Keratinocyte (primary cell): Measurements from ENCODE around the gene SKAP1. TPM values are rescaled to one million over a fixed set of nuclear protein-coding genes. Genes with fewer than 3 reads are reported as not detected.

Source experiments
- DNase-seq: peaks from one replicate; pipeline ENCODE4 v3.0.0-alpha.2; 2011; ENCODE audit warnings: low read depth, missing footprints, low spot score
- FAIRE-seq: peaks from 2 replicates; lab custom pipeline; 2011; peaks lifted over from hg19 to GRCh38; lab: Jason Lieb, UNC
- H2AFZ ChIP-seq: 2 replicates; pipeline ENCODE4 v1.6.0; 2012; ENCODE audit warnings: low read length, control low read depth, inconsistent platforms; ENCODE audit not compliant: control insufficient read depth
- H3K27ac ChIP-seq: 2 replicates; pipeline ENCODE4 v1.5.1; 2011; ENCODE audit warnings: low read length; ENCODE audit not compliant: control insufficient read depth, insufficient read depth
- H3K27me3 ChIP-seq: 3 replicates; pipeline ENCODE4 v1.6.0; 2011; ENCODE audit warnings: low read length; ENCODE audit not compliant: control insufficient read depth, insufficient read depth; ENCODE audit errors: extremely low read depth
- H3K36me3 ChIP-seq, 2 experiments: 2 replicates in 1 of 2; 3 replicates in 1 of 2; pipeline ENCODE4 v1.5.1; 2011; ENCODE audit warnings: low read length in 2 of 2, mild to moderate bottlenecking in 1 of 2; ENCODE audit not compliant: control insufficient read depth in 2 of 2, insufficient read depth in 2 of 2; ENCODE audit errors: extremely low read depth in 1 of 2
- H3K4me1 ChIP-seq: 3 replicates; pipeline ENCODE4 v1.5.1; 2011; ENCODE audit warnings: low read length; ENCODE audit not compliant: control insufficient read depth, insufficient read depth; ENCODE audit errors: extremely low read depth
- H3K4me2 ChIP-seq: 3 replicates; pipeline ENCODE4 v1.6.0; 2011; ENCODE audit warnings: low read depth, low read length; ENCODE audit not compliant: control insufficient read depth, insufficient read depth; ENCODE audit errors: extremely low read depth
- H3K4me3 ChIP-seq, 3 experiments: fragments of 200-600 bp in 1 of 3; sonication (generic) in 1 of 3; 2 replicates in 2 of 3; 3 replicates in 1 of 3; pipeline ENCODE4 v1.5.1; 2011 to 2016; ENCODE audit warnings: low read length in 3 of 3, mild to moderate bottlenecking in 3 of 3, control low read depth in 2 of 3, inconsistent platforms in 1 of 3, low read depth in 1 of 3, mixed read lengths in 1 of 3, mixed run types in 1 of 3, moderate library complexity in 1 of 3; ENCODE audit not compliant: control insufficient read depth in 2 of 3, insufficient read depth in 2 of 3; ENCODE audit errors: extremely low read depth in 1 of 3
- H3K79me2 ChIP-seq: 2 replicates; pipeline ENCODE4 v1.6.0; 2012; ENCODE audit warnings: low read length; ENCODE audit not compliant: control insufficient read depth, insufficient read depth
- H3K9ac ChIP-seq: 3 replicates; pipeline ENCODE4 v1.6.0; 2011; ENCODE audit warnings: low read length; ENCODE audit not compliant: control insufficient read depth, insufficient read depth; ENCODE audit errors: extremely low read depth
- H3K9me1 ChIP-seq: 3 replicates; pipeline ENCODE4 v1.6.0; 2011; ENCODE audit warnings: low read length; ENCODE audit not compliant: control insufficient read depth, insufficient read depth; ENCODE audit errors: extremely low read depth
- H3K9me3 ChIP-seq: 2 replicates; pipeline ENCODE4 v1.5.1; 2012; ENCODE audit warnings: low read depth, low read length; ENCODE audit not compliant: control insufficient read depth
- H4K20me1 ChIP-seq: 3 replicates; pipeline ENCODE4 v1.6.0; 2011; ENCODE audit warnings: low read length; ENCODE audit not compliant: control insufficient read depth, insufficient read depth; ENCODE audit errors: extremely low read depth
- CTCF ChIP-seq, 3 experiments: IDR thresholded peaks in 1 of 3; conservative IDR thresholded peaks in 1 of 3; optimal IDR thresholded peaks in 1 of 3; 2 replicates in 2 of 3; 3 replicates in 1 of 3; pipeline versions ENCODE3 to v1.5.1; 2011; ENCODE audit warnings: low read length in 3 of 3, mild to moderate bottlenecking in 3 of 3, moderate library complexity in 2 of 3, control low read depth in 1 of 3, inconsistent platforms in 1 of 3; ENCODE audit not compliant: insufficient read depth in 2 of 3; ENCODE audit errors: extremely low read depth in 1 of 3
- EZH2 ChIP-seq: IDR thresholded peaks from one replicate; pipeline ENCODE4 v1.6.1; 2012; ENCODE audit warnings: inconsistent platforms, mild to moderate bottlenecking, low read length, moderate library complexity
- dilution Hi-C: fragments of 300-500 bp; cut with MboI; formaldehyde crosslinking; loops from one replicate; pipeline ENCODE4 v1.7.0; 2020; ENCODE audit warnings: low sequenced_read_pairs; ENCODE audit not compliant: extremely low pct_ligation_motif_present
- polyA plus RNA-seq, 5 experiments: library from polyadenylated mRNA; depleted of rRNA in 3 of 5; stranded (reverse) in 3 of 5; stranded (forward) in 1 of 5; unstranded in 1 of 5; fragments of >200 nt; gene quantifications; 1 replicate in 1 of 5; 2 replicates in 3 of 5; 3 replicates in 1 of 5; pipeline versions ENCODE4 v1.2.1 to v1.2.3, GENCODE V29; 2011 to 2012; ENCODE audit warnings: missing spikeins in 2 of 5, low read depth in 1 of 5, low replicate concordance in 1 of 5

Gene SKAP1
- polyA plus RNA-seq, 1 donor (not counting 4 experiments of a cell fraction or from before 2014, with no cell fraction given): not detected

- no peak for TF ChIP-seq CTCF (optimal IDR thresholded peaks at IDR 0.05 in 1 of 3, IDR thresholded peaks at IDR 0.05 in 1 of 3, conservative IDR thresholded peaks at IDR 0.05 in 1 of 3; ENCODE audit: extremely low read depth in 1 of 3, insufficient read depth in 2 of 3, low read length in 3 of 3)
- TF ChIP-seq EZH2: no peak
- no peak overlapping the region for H2AFZ ChIP-seq
- no peaks in the 10 kb centered on the region for H3K9me1 ChIP-seq
- dilution Hi-C loops: no loop called here
- peaks cover 8% of the 10 kb centered on the region for H3K27me3 ChIP-seq
- H3K79me2 ChIP-seq: no peaks in the 10 kb centered on the region
- H3K36me3 ChIP-seq: no peaks in the 10 kb centered on the region
- no peak overlapping the region for H3K4me3 ChIP-seq
- no peaks in the 10 kb centered on the region for H3K4me1 ChIP-seq
- no peaks in the 10 kb centered on the region for H4K20me1 ChIP-seq
- no peak overlapping the region for H3K27ac ChIP-seq
- FAIRE-seq: no peak
- DNase-seq: no peak
- no peak overlapping the region for H3K4me2 ChIP-seq
- H3K9me3 ChIP-seq: no peaks in the 10 kb centered on the region
- no peak overlapping the region for H3K9ac ChIP-seq
Observed at GRCh38 chr17:48352630-48353029, 77.4 kb downstream of the SKAP1 start.

- no peak overlapping the region for H3K9ac ChIP-seq
- H3K9me1 ChIP-seq: no peaks in the 10 kb centered on the region
- H2AFZ ChIP-seq: no peak overlapping the region
- TF ChIP-seq CTCF (optimal IDR thresholded peaks at IDR 0.05 in 1 of 3, IDR thresholded peaks at IDR 0.05 in 1 of 3, conservative IDR thresholded peaks at IDR 0.05 in 1 of 3; ENCODE audit: extremely low read depth in 1 of 3, insufficient read depth in 2 of 3, low read length in 3 of 3) (peak in 2 of 3 experiments; percentile 30 to 38), EZH2 (no peak)
- no peaks in the 10 kb centered on the region for H3K36me3 ChIP-seq
- no peaks in the 10 kb centered on the region for H3K4me1 ChIP-seq
- H4K20me1 ChIP-seq: no peaks in the 10 kb centered on the region
- H3K9me3 ChIP-seq: no peaks in the 10 kb centered on the region
- FAIRE-seq: no peak
- H3K4me2 ChIP-seq: no peak overlapping the region
- dilution Hi-C loops: no loop called here
- DNase-seq: no peak
- no peak overlapping the region for H3K4me3 ChIP-seq
- H3K27me3 ChIP-seq: peaks cover 5% of the 10 kb centered on the region
- no peak overlapping the region for H3K27ac ChIP-seq
- no peaks in the 10 kb centered on the region for H3K79me2 ChIP-seq
Observed at GRCh38 chr17:48351911-48352332, 78.1 kb downstream of the SKAP1 start.
